Measurements from ENCODE around the gene LDLRAD2.
"Not testable (repeated sequence)": the region's sequence is repeated elsewhere in the genome, so short reads cannot be mapped to it uniquely, and the experiment has no call there.

LDLRAD2 gene

GRCh38 chr1:21782868-21783678 is 29.0 kb upstream of the LDLRAD2 start, which contains the start of gene USP48:
TSS of gene USP48 (minus strand) at chr1:21783149. CDS start at chr1:21782957, 192 bp downstream.
- FAIRE-seq (peak; percentile 99), DNase-seq (ENCODE audit: insufficient read length, low spot score) (peak; percentile 75)
- TF ChIP-seq TAF1 (IDR thresholded peaks at IDR 0.05; ENCODE audit: low read depth, low read length): peak; percentile 95
- TF ChIP-seq POU2F2 (IDR thresholded peaks at IDR 0.05; ENCODE audit: low read depth, low read length): peak; percentile 72; the same call in 1 of the 2 replicates
- peak; percentile 98 for TF ChIP-seq POLR2A (IDR thresholded peaks at IDR 0.05; ENCODE audit: low read depth, low read length)
- peak; percentile 33; the same call in 1 of the 2 replicates for TF ChIP-seq SPI1 (IDR thresholded peaks at IDR 0.05; ENCODE audit: low read depth, low read length)
- TF ChIP-seq POLR2AphosphoS5 (IDR thresholded peaks at IDR 0.05; ENCODE audit: low read depth, low read length): peak; percentile 99
- no peak for TF ChIP-seq PAX5 (IDR thresholded peaks at IDR 0.05; ENCODE audit: insufficient read depth, low read length, severe bottlenecking)

DNA sequence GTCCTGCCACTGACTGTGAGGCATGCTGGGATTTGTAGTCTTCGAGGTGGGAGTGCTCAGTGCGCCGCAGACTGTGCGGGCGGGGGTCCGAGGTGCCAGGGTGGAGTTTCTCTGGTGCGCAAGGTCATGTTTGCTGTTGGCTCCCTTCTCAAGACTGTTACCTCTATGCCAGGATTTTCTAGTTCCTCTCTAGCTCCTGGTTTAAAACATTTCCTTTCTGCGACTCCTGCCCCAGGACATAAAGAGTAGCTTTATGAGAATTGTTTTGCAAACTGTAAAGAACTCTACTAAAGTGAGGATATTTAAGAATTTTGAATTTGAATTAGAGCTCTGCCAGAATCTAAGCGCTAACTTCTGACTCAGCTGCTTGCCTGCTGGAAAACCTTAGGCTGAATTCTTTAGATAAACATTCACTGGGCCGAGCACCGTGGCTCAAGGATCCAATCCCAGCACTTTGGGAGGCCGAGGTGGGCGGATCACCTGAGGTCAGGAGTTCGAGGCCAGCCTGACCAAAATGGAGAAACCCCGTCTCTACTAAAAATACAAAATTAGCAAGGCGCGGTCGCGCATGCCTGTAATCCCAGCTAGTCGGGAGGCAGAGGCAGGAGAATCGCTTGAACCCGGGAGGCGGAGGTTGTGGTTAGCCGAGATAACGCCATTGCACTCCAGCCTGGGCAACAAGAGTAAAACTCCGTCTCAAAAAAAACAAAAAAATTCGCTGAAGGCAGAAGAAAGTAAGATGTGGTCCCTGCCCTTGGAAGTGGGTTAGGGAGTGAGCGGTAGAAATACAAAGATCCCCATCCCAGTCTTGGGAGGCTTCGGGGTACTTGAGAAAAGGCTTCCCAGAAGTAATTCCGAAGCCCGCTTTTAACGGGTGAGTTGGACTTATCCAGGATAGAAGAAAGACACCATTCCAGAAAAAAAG is 28.1 kb upstream of the LDLRAD2 start:
- FAIRE-seq (no peak), DNase-seq (ENCODE audit: insufficient read length, low spot score) (peak; percentile 81)
- TF ChIP-seq SPI1 (IDR thresholded peaks at IDR 0.05; ENCODE audit: low read depth, low read length): no peak
- no peak for TF ChIP-seq PAX5 (IDR thresholded peaks at IDR 0.05; ENCODE audit: insufficient read depth, low read length, severe bottlenecking)
- no peak for TF ChIP-seq POLR2A (IDR thresholded peaks at IDR 0.05; ENCODE audit: low read depth, low read length)
- no peak for TF ChIP-seq POU2F2 (IDR thresholded peaks at IDR 0.05; ENCODE audit: low read depth, low read length)
- no peak for TF ChIP-seq POLR2AphosphoS5 (IDR thresholded peaks at IDR 0.05; ENCODE audit: low read depth, low read length)
- TF ChIP-seq TAF1 (IDR thresholded peaks at IDR 0.05; ENCODE audit: low read depth, low read length): no peak

DNA sequence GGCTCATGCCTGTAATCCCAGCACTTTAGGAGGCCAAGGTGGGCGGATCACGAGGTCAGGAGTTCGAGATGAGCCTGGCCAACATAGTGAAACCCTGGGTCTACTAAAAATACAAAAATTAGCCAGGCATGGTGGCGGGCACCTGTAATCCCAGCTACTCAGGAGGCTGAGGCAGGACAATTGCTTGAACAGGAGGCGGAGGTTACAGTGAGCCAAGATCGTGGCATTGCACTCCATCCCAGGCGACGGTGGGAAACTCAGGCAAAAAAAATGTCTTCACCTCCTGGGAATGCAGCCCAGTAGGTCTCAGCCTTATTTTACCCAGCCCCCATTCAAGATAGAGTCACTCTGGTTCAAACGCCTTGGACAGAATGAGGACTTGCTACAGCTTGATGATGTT is 26.3 kb upstream of the LDLRAD2 start:
- FAIRE-seq; DNase-seq (ENCODE audit: insufficient read length, low spot score): not testable (repeated sequence)

GRCh38 chr1:21786640-21787039 is 25.4 kb upstream of the LDLRAD2 start:
- no peak for DNase-seq (ENCODE audit: insufficient read length, low spot score)
- TF ChIP-seq POLR2A (IDR thresholded peaks at IDR 0.05; ENCODE audit: low read depth, low read length) (no peak), SPI1 (IDR thresholded peaks at IDR 0.05; ENCODE audit: low read depth, low read length) (no peak), TAF1 (IDR thresholded peaks at IDR 0.05; ENCODE audit: low read depth, low read length) (no peak)
- FAIRE-seq: no peak

DNA sequence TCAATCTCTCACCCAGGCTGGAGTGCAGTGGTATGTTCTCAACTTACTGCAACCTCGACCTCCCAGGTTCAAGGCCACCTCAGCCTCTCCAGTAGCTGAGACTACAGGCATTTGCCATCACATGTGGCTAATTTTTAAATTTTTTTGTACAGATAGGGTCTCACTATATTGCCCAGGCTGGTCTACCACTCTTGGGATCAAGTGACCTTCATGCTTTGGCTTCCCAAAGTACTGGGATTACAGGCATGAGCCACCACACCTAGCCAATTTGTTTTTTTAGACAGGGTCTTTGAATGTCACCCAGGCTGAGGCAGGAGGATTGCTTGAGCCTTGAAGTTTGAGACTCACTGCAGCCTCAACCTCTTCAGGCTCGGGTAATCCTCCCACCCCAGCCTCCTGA is 19.0 kb upstream of the LDLRAD2 start:
- FAIRE-seq (no peak), DNase-seq (ENCODE audit: insufficient read length, low spot score) (no peak)
- TF ChIP-seq POLR2A (IDR thresholded peaks at IDR 0.05; ENCODE audit: low read depth, low read length): no peak
- TF ChIP-seq PAX5 (IDR thresholded peaks at IDR 0.05; ENCODE audit: insufficient read depth, low read length, severe bottlenecking): no peak
- no peak for TF ChIP-seq TAF1 (IDR thresholded peaks at IDR 0.05; ENCODE audit: low read depth, low read length)
- no peak for TF ChIP-seq POU2F2 (IDR thresholded peaks at IDR 0.05; ENCODE audit: low read depth, low read length)
- no peak for TF ChIP-seq SPI1 (IDR thresholded peaks at IDR 0.05; ENCODE audit: low read depth, low read length)
- TF ChIP-seq POLR2AphosphoS5 (IDR thresholded peaks at IDR 0.05; ENCODE audit: low read depth, low read length): no peak

DNA sequence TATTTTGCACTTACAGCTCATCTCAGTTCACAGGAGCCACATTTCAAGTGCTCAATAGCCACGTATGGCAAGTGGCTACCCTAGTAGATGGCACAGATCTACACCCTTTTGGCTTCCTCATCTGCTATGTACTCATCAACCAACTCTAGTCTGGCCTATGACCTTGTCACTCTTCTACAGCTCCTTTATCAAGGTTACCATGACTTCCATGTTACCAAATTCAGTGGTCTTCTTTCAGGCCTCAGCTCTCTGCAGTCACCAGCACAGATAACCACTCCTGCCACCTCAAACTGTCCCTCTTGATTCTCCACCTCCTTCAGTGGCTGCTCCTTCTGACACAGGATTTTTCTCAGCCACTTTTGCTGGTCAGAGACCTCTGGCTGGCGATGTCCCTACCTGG is 17.4 kb upstream of the LDLRAD2 start:
- DNase-seq (ENCODE audit: insufficient read length, low spot score): no peak
- TF ChIP-seq POLR2AphosphoS5 (IDR thresholded peaks at IDR 0.05; ENCODE audit: low read depth, low read length) (no peak), POLR2A (IDR thresholded peaks at IDR 0.05; ENCODE audit: low read depth, low read length) (no peak), TAF1 (IDR thresholded peaks at IDR 0.05; ENCODE audit: low read depth, low read length) (no peak)
- FAIRE-seq: no peak

- TF ChIP-seq POLR2A (IDR thresholded peaks at IDR 0.05; ENCODE audit: low read depth, low read length): no peak
- TF ChIP-seq POLR2AphosphoS5 (IDR thresholded peaks at IDR 0.05; ENCODE audit: low read depth, low read length): no peak
- no peak for TF ChIP-seq PAX5 (IDR thresholded peaks at IDR 0.05; ENCODE audit: insufficient read depth, low read length, severe bottlenecking)
- no peak for TF ChIP-seq SPI1 (IDR thresholded peaks at IDR 0.05; ENCODE audit: low read depth, low read length)
- DNase-seq (ENCODE audit: insufficient read length, low spot score) (no peak), FAIRE-seq (no peak)
Observed at GRCh38 chr1:21795075-21795474, 17.0 kb upstream of the LDLRAD2 start.

DNA sequence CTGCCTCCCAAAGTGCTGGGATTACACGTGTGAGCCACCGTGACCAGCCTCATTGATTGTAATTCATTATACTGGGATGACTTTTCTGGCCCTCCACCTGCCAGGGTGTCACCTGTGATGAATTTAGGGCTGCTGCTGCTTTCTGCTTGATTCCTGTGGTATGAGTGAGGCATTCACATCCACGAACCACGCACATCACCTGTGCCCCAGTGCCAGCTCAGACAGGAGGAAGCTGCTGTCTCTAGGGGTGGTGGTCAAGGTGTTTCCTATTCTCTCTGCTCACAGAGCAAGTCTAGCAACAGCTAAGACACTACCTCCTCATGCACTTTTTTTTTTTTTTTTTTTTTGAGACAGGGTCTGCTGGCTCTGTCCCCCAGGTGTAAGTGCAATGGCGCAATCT is 12.3 kb upstream of the LDLRAD2 start:
- FAIRE-seq: no peak

DNA sequence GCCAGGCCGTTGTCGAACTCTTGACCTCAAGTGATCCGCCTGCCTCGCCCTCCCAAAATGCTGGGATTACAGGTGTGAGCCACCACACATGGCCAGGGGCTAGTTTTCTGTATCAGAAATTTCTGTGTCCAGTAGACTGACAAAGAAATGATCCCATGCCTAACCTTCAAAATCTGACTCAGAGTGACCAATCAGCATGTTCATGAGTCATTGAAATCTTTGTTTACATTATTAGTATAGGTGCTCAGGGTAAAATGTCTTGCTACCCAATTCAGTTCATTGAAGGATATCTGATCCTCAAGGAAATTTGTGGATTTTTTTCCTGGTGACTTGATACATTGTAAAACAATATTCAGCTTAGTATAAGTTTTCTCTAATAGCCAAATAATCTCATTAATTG is 11.0 kb upstream of the LDLRAD2 start:
- DNase-seq (ENCODE audit: insufficient read length, low spot score) (no peak), FAIRE-seq (no peak)

More for the DNA sequence above, 12.3 kb upstream of the LDLRAD2 start:
- DNase-seq (ENCODE audit: insufficient read length, low spot score): no peak
- TF ChIP-seq SPI1 (IDR thresholded peaks at IDR 0.05; ENCODE audit: low read depth, low read length): no peak
- TF ChIP-seq PAX5 (IDR thresholded peaks at IDR 0.05; ENCODE audit: insufficient read depth, low read length, severe bottlenecking): no peak
- no peak for TF ChIP-seq TAF1 (IDR thresholded peaks at IDR 0.05; ENCODE audit: low read depth, low read length)
- TF ChIP-seq POU2F2 (IDR thresholded peaks at IDR 0.05; ENCODE audit: low read depth, low read length): no peak
- no peak for TF ChIP-seq POLR2A (IDR thresholded peaks at IDR 0.05; ENCODE audit: low read depth, low read length)

DNA sequence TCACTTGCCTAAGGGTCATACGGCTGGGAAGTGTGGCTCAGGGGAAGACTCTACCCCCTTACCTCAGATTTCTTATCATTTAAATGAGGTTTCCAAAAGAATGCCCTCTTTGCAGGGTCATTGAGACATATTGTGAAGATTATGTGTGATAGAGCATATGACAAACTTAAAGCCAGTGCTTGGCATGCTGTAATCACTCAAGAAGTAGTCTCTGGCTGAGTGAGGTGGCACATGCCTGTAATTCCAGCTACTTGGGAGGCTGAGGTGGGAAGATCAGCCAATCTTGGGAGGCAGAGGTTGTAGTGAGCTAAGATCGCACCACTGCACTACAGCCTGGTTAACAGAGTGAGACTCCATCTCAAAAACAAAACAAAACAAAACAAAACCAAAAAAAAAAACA is 7.5 kb upstream of the LDLRAD2 start:
- no peak for FAIRE-seq
- TF ChIP-seq SPI1 (IDR thresholded peaks at IDR 0.05; ENCODE audit: low read depth, low read length): no peak
- no peak for TF ChIP-seq PAX5 (IDR thresholded peaks at IDR 0.05; ENCODE audit: insufficient read depth, low read length, severe bottlenecking)
- no peak for TF ChIP-seq TAF1 (IDR thresholded peaks at IDR 0.05; ENCODE audit: low read depth, low read length)
- TF ChIP-seq POLR2A (IDR thresholded peaks at IDR 0.05; ENCODE audit: low read depth, low read length): no peak
- no peak for TF ChIP-seq POLR2AphosphoS5 (IDR thresholded peaks at IDR 0.05; ENCODE audit: low read depth, low read length)
- TF ChIP-seq POU2F2 (IDR thresholded peaks at IDR 0.05; ENCODE audit: low read depth, low read length): no peak

More for the DNA sequence above, 11.0 kb upstream of the LDLRAD2 start:
- TF ChIP-seq SPI1 (IDR thresholded peaks at IDR 0.05; ENCODE audit: low read depth, low read length): no peak
- TF ChIP-seq PAX5 (IDR thresholded peaks at IDR 0.05; ENCODE audit: insufficient read depth, low read length, severe bottlenecking): no peak
- no peak for TF ChIP-seq POLR2A (IDR thresholded peaks at IDR 0.05; ENCODE audit: low read depth, low read length)

More for the DNA sequence above, 7.5 kb upstream of the LDLRAD2 start:
- no peak for DNase-seq (ENCODE audit: insufficient read length, low spot score)

Measured in GM12891 (cell line).